PC-9 (cell line): Measurements from ENCODE around the gene TBC1D14.

Source experiments
- CTCF ChIP-seq: fragments of 200-600 bp; sonication (generic); conservative IDR thresholded peaks from 2 replicates; pipeline ENCODE4 v1.6.1; 2017; ENCODE audit warnings: mixed run types, antibody characterized with exemption, mild to moderate bottlenecking, moderate library complexity
- EZH2 ChIP-seq: fragments of 200-600 bp; sonication (generic); IDR thresholded peaks from 2 replicates; pipeline ENCODE4 v1.8.0; 2017; ENCODE audit warnings: antibody characterized with exemption, low read depth

- TF ChIP-seq CTCF (no peak), EZH2 (no peak)
Observed at GRCh38 chr4:6935965-6936364, 26.3 kb downstream of the TBC1D14 start.
